ENCODE results near the gene GPRIN3.
"Not testable (repeated sequence)": the region's sequence is repeated elsewhere in the genome, so short reads cannot be mapped to it uniquely, and the experiment has no call there.

Gene GPRIN3

GRCh38 chr4:89204624-89205023 lies 103.0 kb downstream of the GPRIN3 start:
- DNase-seq = peak; percentile 4

- DNase-seq = no peak
Measured at GRCh38 chr4:89203902-89204301, 103.7 kb downstream of the GPRIN3 start.

GRCh38 chr4:89199394-89199793 lies 108.2 kb downstream of the GPRIN3 start:
- DNase-seq = not testable (repeated sequence)

DNA sequence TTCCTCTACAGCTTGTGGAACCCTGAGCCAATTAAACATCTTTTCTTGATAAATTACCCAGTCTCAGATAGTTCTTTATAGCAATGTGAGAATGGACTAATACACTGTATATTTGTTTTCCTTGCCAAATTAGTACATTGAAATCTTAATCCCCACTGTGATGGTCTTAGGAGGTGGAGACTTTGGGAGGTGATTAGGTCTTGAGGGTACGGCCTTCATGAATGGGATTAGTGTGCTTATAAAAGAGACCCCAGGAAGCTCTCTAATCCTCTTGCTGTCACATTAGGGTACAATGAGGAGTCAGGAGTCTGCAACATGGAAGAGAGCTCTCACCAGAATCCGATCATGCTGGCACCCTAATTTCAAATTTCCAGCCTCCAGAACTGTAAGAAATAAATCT lies 109.7 kb downstream of the GPRIN3 start:
- DNase-seq = no peak

DNA sequence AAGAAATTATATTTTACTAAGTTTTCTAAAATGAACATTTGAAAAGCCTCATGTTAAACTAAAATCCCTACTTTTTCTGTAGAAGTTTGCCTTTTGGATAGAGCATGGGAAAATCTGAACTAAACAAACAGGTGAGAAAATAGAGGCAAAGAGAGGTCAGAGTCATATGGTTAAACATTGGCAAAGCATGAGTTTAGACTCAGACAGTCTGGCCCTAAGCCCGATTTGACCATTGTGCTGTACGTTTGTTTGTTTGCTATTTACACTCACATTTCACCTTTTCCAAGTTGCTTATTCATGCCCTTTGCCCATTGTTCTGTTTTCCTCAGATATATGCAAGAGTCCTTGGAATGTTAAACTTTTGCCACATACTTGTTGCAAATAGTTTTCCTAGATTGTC lies 110.9 kb downstream of the GPRIN3 start:
- DNase-seq = no peak

DNA sequence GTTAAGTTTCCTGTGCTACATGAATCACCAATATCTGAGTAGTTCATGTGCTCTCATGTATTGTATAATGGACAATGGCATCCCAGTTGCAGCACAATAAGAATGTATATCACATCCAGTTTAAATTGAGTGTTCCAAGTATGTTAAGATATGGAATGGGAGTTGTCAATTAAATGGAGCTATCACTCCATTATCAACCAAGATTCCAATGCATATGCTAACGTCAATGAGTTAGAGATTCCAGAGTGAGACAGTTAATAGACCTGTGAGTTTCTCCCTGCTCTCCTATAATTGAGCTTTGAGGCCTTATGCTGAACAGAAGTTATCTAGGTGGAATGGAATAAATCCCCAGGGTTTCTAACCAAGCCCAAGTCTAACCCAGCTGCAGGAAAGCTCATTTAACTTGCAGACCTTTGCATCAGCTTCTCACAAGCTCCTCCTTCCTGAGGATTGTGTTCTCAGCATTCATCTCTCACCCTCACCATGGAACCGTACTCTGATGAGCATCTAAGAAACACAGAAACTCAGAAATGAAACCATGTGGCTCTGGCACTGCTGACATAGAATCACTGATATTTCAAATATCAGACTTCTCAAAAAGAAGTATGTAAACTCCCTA lies 111.4 kb downstream of the GPRIN3 start:
- no peak for DNase-seq

- no peak for DNase-seq
Measured at GRCh38 chr4:89193843-89194242, 113.8 kb downstream of the GPRIN3 start.

Data from NCI-H345 (cell line).